IMR-90 (cell line): ENCODE measurements around the gene NBPF1. TPM values are rescaled to one million over a fixed set of nuclear protein-coding genes. Genes with fewer than 3 reads are reported as not detected.
"Not testable (repeated sequence)": the region's sequence is repeated elsewhere in the genome, so short reads cannot be mapped to it uniquely, and the experiment has no call there.

Experiments
- ATAC-seq: fragments of 200-7000 bp; cut with Tn5 transposase; 2 replicates; pipeline ENCODE4 v1.9.1; 2020; ENCODE audit warnings: low read depth, mild to moderate bottlenecking, moderate library complexity
- BruUV-seq: library from RNA; stranded (reverse); fragments of 400-500 nt; replicated peaks from 2 replicates; lab custom pipeline; 2021; lab: Mats Ljungman, UMichigan
- CTCF ChIA-PET: fragments of 300-600 bp; formaldehyde crosslinking; extraction: SDS; loops from one replicate; lab custom pipeline; 2021; ENCODE audit warnings: antibody characterized with exemption; lab: Yijun Ruan, JAX
- POLR2A ChIA-PET: fragments of 300-600 bp; sonication (Branson Sonifier 250); formaldehyde crosslinking; loops from one replicate; lab custom pipeline; 2022; ENCODE audit warnings: antibody characterized with exemption; ENCODE audit not compliant: unreplicated experiment; lab: Charles Lee
- DNase-seq: peaks from one replicate; pipeline ENCODE4 v3.0.0; 2013
- H2AFZ ChIP-seq: replicated peaks from 2 replicates; pipeline ENCODE3; 2013; ENCODE audit warnings: low read length, mild to moderate bottlenecking; ENCODE audit not compliant: poor library complexity
- H2AK5ac ChIP-seq: 2 replicates; pipeline ENCODE4 v1.6.1; 2013; ENCODE audit warnings: low read depth, low read length, inconsistent platforms
- H2AK9ac ChIP-seq: replicated peaks from 2 replicates; pipeline ENCODE3; 2013; ENCODE audit warnings: mild to moderate bottlenecking, low read depth, low read length, moderate library complexity; ENCODE audit not compliant: poor library complexity
- H2BK120ac ChIP-seq: 2 replicates; pipeline ENCODE4 v1.6.1; 2013; ENCODE audit warnings: low read depth, low read length, inconsistent platforms
- H2BK15ac ChIP-seq: 3 replicates; pipeline ENCODE4 v1.6.1; 2013; ENCODE audit warnings: low read depth, low read length, inconsistent platforms
- H2BK20ac ChIP-seq: 2 replicates; pipeline ENCODE4 v1.6.1; 2013; ENCODE audit warnings: low read depth, mild to moderate bottlenecking, inconsistent platforms, low read length, moderate library complexity
- H2BK5ac ChIP-seq: 2 replicates; pipeline ENCODE4 v1.6.1; 2013; ENCODE audit warnings: mild to moderate bottlenecking, low read depth, low read length, inconsistent platforms; ENCODE audit not compliant: poor library complexity, severe bottlenecking
- H3K14ac ChIP-seq: replicated peaks from 2 replicates; pipeline ENCODE4 v1.6.1; 2013; ENCODE audit warnings: low read depth, low read length, inconsistent platforms
- H3K18ac ChIP-seq: 2 replicates; pipeline ENCODE4 v1.6.1; 2013; ENCODE audit warnings: low read depth, low read length, control low read depth
- H3K23ac ChIP-seq: 2 replicates; pipeline ENCODE4 v1.6.1; 2013; ENCODE audit warnings: low read depth, low read length, inconsistent platforms
- H3K27ac ChIP-seq: 2 replicates; pipeline ENCODE4 v1.5.1; 2013; ENCODE audit warnings: mild to moderate bottlenecking, control low read depth, low read length; ENCODE audit not compliant: insufficient read depth
- H3K27me3 ChIP-seq: 2 replicates; pipeline ENCODE4 v1.6.1; 2013; ENCODE audit warnings: low read length; ENCODE audit not compliant: control insufficient read depth, insufficient read depth
- H3K36me3 ChIP-seq: 2 replicates; pipeline ENCODE4 v1.6.1; 2013; ENCODE audit warnings: low read length, mixed read lengths; ENCODE audit not compliant: control insufficient read depth, insufficient read depth
- H3K4ac ChIP-seq: 2 replicates; pipeline ENCODE4 v1.6.1; 2013; ENCODE audit warnings: low read depth, low read length, inconsistent platforms
- H3K4me1 ChIP-seq: 2 replicates; pipeline ENCODE4 v1.6.1; 2013; ENCODE audit warnings: low read length, mixed read lengths; ENCODE audit not compliant: control insufficient read depth, insufficient read depth
- H3K4me2 ChIP-seq: 2 replicates; pipeline ENCODE4 v1.6.1; 2013; ENCODE audit warnings: low read depth, mild to moderate bottlenecking, control low read depth, low read length, moderate library complexity
- H3K4me3 ChIP-seq: 2 replicates; pipeline ENCODE4 v1.5.1; 2013; ENCODE audit warnings: low read depth, mild to moderate bottlenecking, control low read depth, low read length, moderate library complexity; ENCODE audit not compliant: insufficient read depth
- H3K56ac ChIP-seq: 2 replicates; pipeline ENCODE4 v1.6.1; 2013; ENCODE audit warnings: low read length, inconsistent platforms; ENCODE audit not compliant: insufficient read depth; ENCODE audit errors: extremely low read depth
- H3K79me1 ChIP-seq, 2 experiments: 2 replicates each; pipeline ENCODE4 v1.6.1; 2013; ENCODE audit warnings: low read length in 2 of 2, inconsistent platforms in 1 of 2, low read depth in 1 of 2
- H3K9ac ChIP-seq: 2 replicates; pipeline ENCODE4 v1.6.1; 2013; ENCODE audit warnings: low read depth, low read length, control low read depth
- H3K9me1 ChIP-seq: 2 replicates; pipeline ENCODE4 v1.6.1; 2013; ENCODE audit warnings: low read length, inconsistent platforms; ENCODE audit not compliant: insufficient read depth
- H3K9me3 ChIP-seq: 2 replicates; pipeline ENCODE4 v1.6.1; 2013; ENCODE audit warnings: low read length; ENCODE audit not compliant: control insufficient read depth, insufficient read depth
- H4K20me1 ChIP-seq: 2 replicates; pipeline ENCODE4 v1.6.1; 2013; ENCODE audit warnings: low read length, inconsistent platforms; ENCODE audit not compliant: insufficient read depth
- H4K5ac ChIP-seq: 2 replicates; pipeline ENCODE4 v1.6.1; 2013; ENCODE audit warnings: mild to moderate bottlenecking, low read depth, low read length, control low read depth
- H4K8ac ChIP-seq, 2 experiments: 2 replicates each; pipeline ENCODE4 v1.6.1; 2013; ENCODE audit warnings: low read depth in 2 of 2, low read length in 2 of 2, control low read depth in 1 of 2, inconsistent platforms in 1 of 2
- H4K91ac ChIP-seq: 2 replicates; pipeline ENCODE4 v1.6.1; 2013; ENCODE audit warnings: low read depth, low read length, inconsistent platforms; ENCODE audit not compliant: insufficient read depth
- WGBS, 2 experiments: methylation state at CpG; one replicate each; pipeline versions ENCODE4 v1.1.5 to v1.1.7; 2013; ENCODE audit warnings: missing lambda C conversion rate in 2 of 2; ENCODE audit not compliant: insufficient read length in 1 of 2; ENCODE audit errors: extremely low coverage in 2 of 2; 5-methylcytosine and 5-hydroxymethylcytosine counted together
- dilution Hi-C: fragments of 300-500 bp; cut with HindIII; formaldehyde crosslinking; loops from one replicate; pipeline ENCODE4 v1.14.3; 2018; ENCODE audit warnings: low sequenced_read_pairs; ENCODE audit not compliant: unreplicated experiment
- in situ Hi-C: fragments of 300-500 bp; cut with MboI; formaldehyde crosslinking; loops from 3 replicates; pipeline ENCODE4 v1.14.3; 2019; ENCODE audit warnings: low sequenced_read_pairs, inconsistent platforms, mixed read lengths
- intact Hi-C: fragments of 100-400 bp; cut with micrococcal nuclease; formaldehyde crosslinking; loops from 2 replicates; pipeline ENCODE4 v1.10.0; 2022
- polyA plus RNA-seq, 3 experiments: library from polyadenylated mRNA; depleted of rRNA; stranded (reverse); fragments of >200 nt; gene quantifications; 2 replicates each; pipeline ENCODE4 v1.2.3, GENCODE V29; 2012; ENCODE audit warnings: low replicate concordance in 1 of 3
- total RNA-seq: library from RNA; depleted of rRNA; stranded (reverse); fragments of >200 nt; gene quantifications from 2 replicates; pipeline ENCODE4 v1.2.3, GENCODE V29; 2012

The NBPF1 gene
- total and polyA plus RNA-seq, 2 of the 4 experiments (the other 2 are of a cell fraction) = 18.8 to 25.3 TPM

- H3K79me1 ChIP-seq, H3K27me3 ChIP-seq, DNase-seq, ATAC-seq, H3K4me1 ChIP-seq, H4K20me1 ChIP-seq, H3K4ac ChIP-seq, H2BK15ac ChIP-seq, POLR2A ChIA-PET, BruUV-seq, H4K5ac ChIP-seq, H3K9me3 ChIP-seq, H3K4me3 ChIP-seq, H3K23ac ChIP-seq, H3K14ac ChIP-seq, H3K18ac ChIP-seq, H3K27ac ChIP-seq, H2AK9ac ChIP-seq, H2BK20ac ChIP-seq, intact Hi-C loops, H4K91ac ChIP-seq, H4K8ac ChIP-seq, H2BK5ac ChIP-seq, H3K9me1 ChIP-seq, H2BK120ac ChIP-seq, H3K9ac ChIP-seq, H3K56ac ChIP-seq, dilution Hi-C loops, H3K4me2 ChIP-seq: not testable (repeated sequence)
- 83% methylated on average over 19 of the region's 21 CpGs; no CpG with 5 or more reads in 1 of the 2 experiments for WGBS, 2 experiments
- in situ Hi-C loops = loop anchor here (5.0 to 25.0 kb wide), 2 partner anchors 327 to 417 kb away; no protein-coding TSS in a partner anchor
- peak overlapping the region; percentile 30; the same call in 1 of the 2 replicates for H2AK5ac ChIP-seq
- H2AFZ ChIP-seq = peak overlapping the region; percentile 6
- peaks cover 14% of the 10 kb centered on the region; the same call in 1 of the 2 replicates for H3K36me3 ChIP-seq
- CTCF ChIA-PET = interaction anchor here (0.8 to 1.5 kb wide), 3 partner anchors 11 to 107 kb away, joined by 3 to 11 read pairs (median 6); no protein-coding TSS in a partner anchor
Measured at GRCh38 chr1:16619803-16620501, 6.6 kb upstream of the NBPF1 start.
